Liver (tissue), 3 donors: ENCODE data around the gene PPP1R14D.

ENCODE experiments used
- CTCF ChIP-seq: fragments of 150-350 bp; IDR thresholded peaks from 2 replicates; pipeline ENCODE4 v1.5.1; 2017; ENCODE audit warnings: improper control_type of control experiment, low read depth, low read length; ENCODE audit not compliant: missing input control
- FOXA1 ChIP-seq: IDR thresholded peaks from 2 replicates; pipeline ENCODE4 v1.6.1; 2016; ENCODE audit warnings: antibody characterized with exemption
- GABPA ChIP-seq, 2 donors: IDR thresholded peaks in 1 of 2; conservative IDR thresholded peaks in 1 of 2; 2 replicates each; pipeline ENCODE4 v1.6.1; 2016; ENCODE audit warnings: antibody characterized with exemption in 2 of 2, mild to moderate bottlenecking in 1 of 2, moderate library complexity in 1 of 2
- JUND ChIP-seq, 2 donors: IDR thresholded peaks; 2 replicates each; pipeline ENCODE4 v1.6.1; 2016; ENCODE audit warnings: antibody characterized with exemption in 2 of 2
- TAF1 ChIP-seq: conservative IDR thresholded peaks from 2 replicates; pipeline ENCODE4 v1.6.1; 2016; ENCODE audit warnings: antibody characterized with exemption, mild to moderate bottlenecking
- TF ChIP-seq, protein P1 (sequence below): IDR thresholded peaks from 2 replicates; pipeline ENCODE4 v1.6.1; 2016; ENCODE audit warnings: antibody characterized with exemption
- TF ChIP-seq, protein P2 (sequence below): IDR thresholded peaks from 2 replicates; pipeline ENCODE4 v1.6.1; 2016; ENCODE audit warnings: antibody characterized with exemption
- donor health status: healthy.
- donor health status: healthy.

DNA sequence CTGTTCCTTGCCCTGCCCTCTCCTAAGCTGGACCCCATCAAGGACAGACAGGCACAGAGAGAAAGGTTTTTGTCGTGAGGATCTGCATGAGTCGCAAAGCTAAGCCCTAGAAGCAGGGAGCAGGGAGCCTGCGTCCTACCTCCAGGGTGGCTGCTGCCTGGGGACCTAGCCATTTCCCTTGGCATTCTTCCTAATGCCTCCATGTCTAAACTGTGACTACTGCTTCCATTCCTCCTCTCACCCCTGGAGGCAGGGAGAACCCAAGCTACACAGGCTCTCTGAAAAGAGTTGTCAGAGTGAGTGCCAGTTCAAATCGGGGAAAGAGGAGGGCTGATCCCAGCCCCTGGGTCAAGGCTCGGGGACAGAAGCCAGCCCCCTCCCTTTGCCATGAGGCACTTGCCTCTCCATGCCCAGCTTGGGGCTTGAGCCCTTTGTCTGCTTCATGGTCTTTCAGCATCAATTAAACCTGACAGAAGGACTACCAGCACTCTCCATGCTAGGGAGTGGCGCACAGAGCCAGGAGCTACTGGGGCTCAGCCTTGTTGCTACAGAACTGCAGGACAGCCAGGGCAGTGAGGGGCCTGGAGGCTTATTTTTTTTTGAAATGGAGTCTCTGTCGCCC lies 62.2 kb downstream of the PPP1R14D start:
- TF ChIP-seq CTCF (no peak), TAF1 (no peak), GABPA (IDR thresholded peaks at IDR 0.05 in 1 of 2, conservative IDR thresholded peaks at IDR 0.05 in 1 of 2) (no peak), FOXA1 (no peak), JUND (IDR thresholded peaks at IDR 0.05) (no peak)
- TF ChIP-seq, protein P1, sequence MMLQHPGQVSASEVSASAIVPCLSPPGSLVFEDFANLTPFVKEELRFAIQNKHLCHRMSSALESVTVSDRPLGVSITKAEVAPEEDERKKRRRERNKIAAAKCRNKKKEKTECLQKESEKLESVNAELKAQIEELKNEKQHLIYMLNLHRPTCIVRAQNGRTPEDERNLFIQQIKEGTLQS: no peak
- TF ChIP-seq, protein P2, sequence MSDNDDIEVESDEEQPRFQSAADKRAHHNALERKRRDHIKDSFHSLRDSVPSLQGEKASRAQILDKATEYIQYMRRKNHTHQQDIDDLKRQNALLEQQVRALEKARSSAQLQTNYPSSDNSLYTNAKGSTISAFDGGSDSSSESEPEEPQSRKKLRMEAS: no peak
